Measurements from ENCODE around the gene CRELD1. TPM values are rescaled to one million over a fixed set of nuclear protein-coding genes. Genes with fewer than 3 reads are reported as not detected.

CRELD1 gene
- total and polyA plus RNA-seq, 9 of the 15 experiments (the other 6 are each of a cell fraction or from before 2014, with no cell fraction given), result 3.3 to 25.8 (median 16.5) TPM

- TF ChIP-seq ETV5 (CRISPR knock-in tag; IDR thresholded peaks at IDR 0.05; ENCODE audit: low read depth) (no peak), MEF2D (tag; conservative IDR thresholded peaks at IDR 0.05; ENCODE audit: low read depth) (0 out of 2 replicates have a peak, but pooled peaks have one; percentile 20), CEBPZ (IDR thresholded peaks at IDR 0.05; ENCODE audit: borderline replicate concordance, low read depth, low read length) (no peak), MAFK (IDR thresholded peaks at IDR 0.05; ENCODE audit: low read length) (peak; percentile 83), FOS (IDR thresholded peaks at IDR 0.05; ENCODE audit: extremely low read depth, insufficient read length) (no peak), ZNF77 (CRISPR knock-in tag; IDR thresholded peaks at IDR 0.05) (no peak), ZNF140 (CRISPR knock-in tag; IDR thresholded peaks at IDR 0.05) (no peak), PRDM10 (IDR thresholded peaks at IDR 0.05; ENCODE audit: partially characterized antibody) (peak; percentile 5), CBX8 (IDR thresholded peaks at IDR 0.05; ENCODE audit: borderline replicate concordance, extremely low read depth, low read depth, low read length, poor library complexity, severe bottlenecking) (no peak)
These were observed 21.2 kb upstream of the CRELD1 start (continued) for GRCh38 chr3:9912294-9912935.
